SJCRH30 (cell line): ENCODE data around the gene CXCL16. TPM values are rescaled to one million over a fixed set of nuclear protein-coding genes. Genes with fewer than 3 reads are reported as not detected.

ENCODE experiments used
- DNase-seq, 2 experiments: peaks; one replicate each; pipeline ENCODE4 v3.0.0-alpha.2; 2015 to 2020
- H3K27ac ChIP-seq: fragments of 250-450 bp; sonication (Bioruptor Pico); 2 replicates; pipeline ENCODE4 v1.5.1; 2020; ENCODE audit warnings: mild to moderate bottlenecking, moderate library complexity
- H3K27me3 ChIP-seq: fragments of 250-450 bp; sonication (Bioruptor Pico); 2 replicates; pipeline ENCODE4 v1.5.1; 2020; ENCODE audit warnings: mild to moderate bottlenecking, moderate library complexity
- H3K36me3 ChIP-seq: fragments of 250-450 bp; sonication (Bioruptor Pico); 2 replicates; pipeline ENCODE4 v1.5.1; 2020; ENCODE audit warnings: mild to moderate bottlenecking, moderate library complexity
- H3K4me1 ChIP-seq: fragments of 250-450 bp; sonication (Bioruptor Pico); 2 replicates; pipeline ENCODE4 v1.5.1; 2020; ENCODE audit warnings: mild to moderate bottlenecking, moderate library complexity
- H3K4me3 ChIP-seq: fragments of 250-450 bp; sonication (Bioruptor Pico); 2 replicates; pipeline ENCODE4 v1.5.1; 2020; ENCODE audit warnings: mild to moderate bottlenecking, moderate library complexity
- H3K9me3 ChIP-seq: fragments of 250-450 bp; sonication (Bioruptor Pico); replicated peaks from 2 replicates; pipeline ENCODE4 v1.5.1; 2020; ENCODE audit warnings: mild to moderate bottlenecking, moderate library complexity
- total RNA-seq: library from RNA; depleted of rRNA; stranded (reverse); fragments of >200 nt; shearing (Covaris generic); gene quantifications from 2 replicates; pipeline ENCODE4 v1.2.3, GENCODE V29; 2014; rRNA removed

Gene CXCL16, protein sequence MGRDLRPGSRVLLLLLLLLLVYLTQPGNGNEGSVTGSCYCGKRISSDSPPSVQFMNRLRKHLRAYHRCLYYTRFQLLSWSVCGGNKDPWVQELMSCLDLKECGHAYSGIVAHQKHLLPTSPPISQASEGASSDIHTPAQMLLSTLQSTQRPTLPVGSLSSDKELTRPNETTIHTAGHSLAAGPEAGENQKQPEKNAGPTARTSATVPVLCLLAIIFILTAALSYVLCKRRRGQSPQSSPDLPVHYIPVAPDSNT
- total RNA-seq: not detected in 2 replicates

DNA sequence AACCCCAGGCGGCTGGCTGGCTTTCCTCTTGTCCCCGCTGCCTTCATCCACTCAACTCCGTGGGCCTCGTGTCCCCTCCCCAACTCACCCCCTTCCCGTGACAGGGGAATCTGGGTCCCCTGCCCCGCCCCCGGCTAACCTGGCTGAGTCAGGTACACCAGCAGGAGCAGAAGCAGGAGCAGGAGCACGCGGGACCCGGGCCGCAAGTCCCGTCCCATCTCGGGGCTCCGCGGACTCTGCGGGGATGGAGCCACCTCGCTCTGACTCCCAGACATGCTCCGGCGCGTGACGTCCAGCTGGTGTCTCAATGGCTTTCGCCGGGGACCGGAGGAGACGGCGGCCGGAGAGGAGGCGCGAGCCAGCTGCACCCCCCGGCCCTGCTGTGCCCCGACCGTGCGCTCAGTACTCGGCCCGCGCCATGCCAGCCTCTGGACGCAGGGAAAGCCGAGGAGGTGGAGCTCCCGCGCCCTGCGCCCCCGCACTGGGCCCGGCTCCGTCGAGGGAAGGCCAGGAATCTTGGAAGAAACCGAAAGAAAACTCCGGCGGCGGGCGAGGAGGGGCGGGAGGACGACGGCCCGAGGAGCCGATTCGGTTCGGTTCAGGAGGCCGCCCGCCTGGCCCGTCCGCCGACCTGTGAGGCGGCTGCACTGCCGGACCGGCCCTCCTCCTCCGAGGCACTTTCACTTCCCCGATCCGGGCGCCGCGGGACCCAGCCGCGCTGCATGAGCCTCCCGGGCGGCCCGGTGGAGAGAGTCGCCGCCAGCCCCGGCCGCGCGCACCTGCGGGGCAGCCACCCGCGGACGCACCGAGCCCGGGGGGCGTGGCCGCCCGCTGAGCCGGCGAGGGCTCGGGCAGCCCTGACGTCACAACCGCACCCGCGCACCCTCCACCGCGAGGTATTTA is at the start of gene CXCL16, which contains the start of gene ZMYND15:
CXCL16 (minus strand) TSS at position 807 of the 903 bp plus-strand sequence; CDS start at position 218, 589 bp downstream.
ZMYND15 (plus strand) TSS at position 712 of the 903 bp plus-strand sequence. CDS start 716 bp downstream, outside the sequence.
- Histone ChIP-seq H3K4me1 (no peaks in the 10 kb centered on the region), H3K9me3 (no peaks in the 10 kb centered on the region), H3K36me3 (no peaks in the 10 kb centered on the region), H3K4me3 (no peak within 1 kb of the TSS), H3K27ac (no peak within 1 kb of the TSS), H3K27me3 (no peaks in the 10 kb centered on the region)
- no peak for DNase-seq

- Histone ChIP-seq H3K4me1 (peaks cover 16% of the 10 kb centered on the region), H3K9me3 (no peaks in the 10 kb centered on the region), H3K27me3 (no peaks in the 10 kb centered on the region), H3K4me3 (peak within 1 kb of the TSS; percentile 71), H3K27ac (peak within 1 kb of the TSS; percentile 57; the same call in 1 of the 2 replicates), H3K36me3 (no peaks in the 10 kb centered on the region)
- no peak for DNase-seq
These were observed 49.3 kb upstream of the CXCL16 start, which contains the start of gene GLTPD2 for GRCh38 chr17:4788807-4789700. GLTPD2 (plus strand) TSS chr17:4788964; CDS start chr17:4789012, 48 bp downstream.

GRCh38 chr17:4788159-4788806 is 48.6 kb upstream of the CXCL16 start:
- peaks cover 16% of the 10 kb centered on the region for H3K4me1 ChIP-seq
- no peaks in the 10 kb centered on the region for H3K9me3 ChIP-seq
- no peaks in the 10 kb centered on the region for H3K27me3 ChIP-seq
- no peak overlapping the region for H3K27ac ChIP-seq
- no peak for DNase-seq
- no peaks in the 10 kb centered on the region for H3K36me3 ChIP-seq
- no peak overlapping the region for H3K4me3 ChIP-seq

GRCh38 chr17:4786516-4786915 is 46.8 kb upstream of the CXCL16 start:
- H3K27me3 ChIP-seq: no peaks in the 10 kb centered on the region
- DNase-seq: no peak
- H3K36me3 ChIP-seq: no peaks in the 10 kb centered on the region
- peaks cover 16% of the 10 kb centered on the region for H3K4me1 ChIP-seq
- peak overlapping the region; percentile 37 for H3K4me3 ChIP-seq
- H3K27ac ChIP-seq: no peak overlapping the region; the same call in 1 of the 2 replicates
- H3K9me3 ChIP-seq: no peaks in the 10 kb centered on the region

GRCh38 chr17:4786106-4786511 is 46.4 kb upstream of the CXCL16 start, which contains the start of gene VMO1:
VMO1 (minus strand) TSS chr17:4786364; CDS start chr17:4786352, 12 bp downstream.
- Histone ChIP-seq H3K36me3 (no peaks in the 10 kb centered on the region), H3K4me1 (peaks cover 16% of the 10 kb centered on the region), H3K9me3 (no peaks in the 10 kb centered on the region), H3K4me3 (peak within 1 kb of the TSS; percentile 37), H3K27ac (peak within 1 kb of the TSS; percentile 25; the same call in 1 of the 2 replicates), H3K27me3 (no peaks in the 10 kb centered on the region)
- DNase-seq: peak; percentile 66 to 83

DNA sequence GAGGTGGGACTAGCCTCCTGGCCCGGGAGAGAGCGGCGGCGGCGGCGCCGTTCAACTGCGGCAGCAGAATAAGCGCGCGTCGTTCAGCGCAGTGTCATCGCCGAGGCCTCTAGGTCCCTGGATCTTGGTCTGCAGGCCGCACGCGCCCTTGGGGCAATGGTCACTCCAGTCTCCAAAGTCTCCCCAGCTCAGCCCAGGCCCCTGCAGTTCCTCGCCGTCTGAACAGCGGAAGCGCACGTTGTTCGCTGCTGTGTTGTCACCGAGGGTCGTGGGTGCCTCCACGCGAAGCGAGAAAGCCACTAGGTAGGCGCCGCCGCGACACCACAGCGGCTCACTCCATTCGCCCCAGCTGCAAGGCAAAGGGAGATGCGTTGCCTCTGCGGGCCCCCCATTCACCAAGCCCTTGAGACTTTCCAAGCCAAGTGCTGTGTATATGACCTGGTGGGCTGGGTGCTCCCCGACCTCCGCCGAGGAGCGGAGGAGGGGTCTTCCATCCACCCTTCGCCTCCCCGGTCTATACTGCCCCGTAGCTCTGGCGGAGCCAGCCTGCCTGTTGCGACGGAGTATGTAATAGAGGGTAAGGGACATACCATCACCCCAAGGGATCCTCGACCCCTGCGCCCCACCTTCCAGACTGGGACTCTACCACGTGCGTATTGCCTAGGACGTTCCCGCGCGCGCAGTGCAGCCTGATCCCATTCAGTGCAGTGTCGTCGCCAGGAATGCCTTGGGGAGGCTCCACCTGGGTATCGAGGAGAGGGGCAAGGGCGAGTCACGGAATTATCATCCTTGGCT is 45.8 kb upstream of the CXCL16 start:
- DNase-seq: peak in 1 of 2 experiments; percentile 7
- Histone ChIP-seq H3K4me3 (peak overlapping the region; percentile 37), H3K27ac (peak overlapping the region; percentile 25; the same call in 1 of the 2 replicates), H3K9me3 (no peaks in the 10 kb centered on the region), H3K4me1 (peaks cover 16% of the 10 kb centered on the region), H3K27me3 (no peaks in the 10 kb centered on the region), H3K36me3 (no peaks in the 10 kb centered on the region)

- Histone ChIP-seq H3K4me3 (no peak overlapping the region), H3K36me3 (no peaks in the 10 kb centered on the region), H3K27me3 (no peaks in the 10 kb centered on the region), H3K9me3 (no peaks in the 10 kb centered on the region), H3K27ac (no peak overlapping the region), H3K4me1 (peaks cover 8% of the 10 kb centered on the region)
- no peak for DNase-seq
These were observed 42.9 kb upstream of the CXCL16 start for GRCh38 chr17:4782652-4783051.

GRCh38 chr17:4780325-4780955 is 40.7 kb upstream of the CXCL16 start:
- H3K27ac ChIP-seq: no peak overlapping the region
- H3K9me3 ChIP-seq: no peaks in the 10 kb centered on the region
- H3K4me3 ChIP-seq: no peak overlapping the region
- DNase-seq: no peak
- H3K27me3 ChIP-seq: no peaks in the 10 kb centered on the region
- no peaks in the 10 kb centered on the region for H3K4me1 ChIP-seq
- H3K36me3 ChIP-seq: no peaks in the 10 kb centered on the region

DNA sequence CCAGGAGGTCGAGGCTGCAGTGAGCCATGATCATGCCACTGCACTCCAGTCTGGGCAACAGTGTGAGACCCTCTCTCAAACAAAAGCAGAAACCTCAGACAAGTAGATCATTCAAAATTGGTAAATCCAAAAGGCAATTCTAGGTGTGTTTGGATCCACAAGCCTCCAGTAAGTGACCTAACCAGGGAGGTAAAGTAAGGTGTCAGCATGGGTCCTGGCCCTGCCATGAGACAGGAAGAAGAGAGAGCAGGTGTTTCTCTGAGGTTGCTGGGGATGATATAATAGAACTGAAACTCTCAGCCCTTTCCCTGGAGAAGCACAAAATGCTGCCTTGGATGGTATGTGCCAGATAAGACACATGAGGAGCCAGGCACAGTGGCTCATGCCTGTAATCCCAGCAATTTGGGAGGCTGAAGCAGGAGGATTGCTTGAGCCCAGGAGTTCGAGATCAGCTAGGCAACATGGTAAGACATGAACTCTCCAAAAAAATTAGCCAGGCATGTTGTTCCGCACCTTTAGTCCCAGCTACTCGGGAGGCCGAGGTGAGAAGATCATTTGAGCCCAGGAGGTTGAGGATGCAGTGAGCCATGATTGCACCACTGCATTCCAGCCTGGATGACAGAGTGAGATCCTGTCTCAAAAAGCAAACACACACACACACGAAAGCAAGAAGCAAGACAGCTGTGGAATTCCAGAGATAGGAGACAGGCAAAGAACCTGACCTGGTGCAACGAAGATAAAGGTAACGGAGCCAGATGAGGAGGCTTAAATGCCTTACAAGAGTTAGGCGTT is 38.4 kb upstream of the CXCL16 start:
- no peaks in the 10 kb centered on the region for H3K4me1 ChIP-seq
- no peaks in the 10 kb centered on the region for H3K27me3 ChIP-seq
- no peak for DNase-seq
- no peak overlapping the region for H3K4me3 ChIP-seq
- H3K9me3 ChIP-seq: no peaks in the 10 kb centered on the region
- H3K36me3 ChIP-seq: no peaks in the 10 kb centered on the region
- H3K27ac ChIP-seq: no peak overlapping the region

- no peak overlapping the region for H3K4me3 ChIP-seq
- no peaks in the 10 kb centered on the region for H3K27me3 ChIP-seq
- no peaks in the 10 kb centered on the region for H3K36me3 ChIP-seq
- no peaks in the 10 kb centered on the region for H3K9me3 ChIP-seq
- peak in 1 of 2 experiments; percentile 26 for DNase-seq
- no peak overlapping the region for H3K27ac ChIP-seq
- H3K4me1 ChIP-seq: no peaks in the 10 kb centered on the region
These were observed 32.5 kb upstream of the CXCL16 start for GRCh38 chr17:4772235-4772613.

- Histone ChIP-seq H3K9me3 (no peaks in the 10 kb centered on the region), H3K27ac (no peak within 1 kb of the TSS), H3K27me3 (no peaks in the 10 kb centered on the region), H3K4me1 (no peaks in the 10 kb centered on the region), H3K4me3 (no peak within 1 kb of the TSS), H3K36me3 (no peaks in the 10 kb centered on the region)
- DNase-seq: no peak
These were observed 31.9 kb upstream of the CXCL16 start, which contains the start of gene TM4SF5 for GRCh38 chr17:4771519-4772234. TM4SF5 (plus strand) TSS chr17:4771886; CDS start chr17:4771923, 37 bp downstream.
